Embryonic facial prominence (tissue), 1 donor: ENCODE results near the gene CKAP2L.

ENCODE experiments used
- DNase-seq: peaks from one replicate; pipeline ENCODE4 v3.0.0-alpha.2; 2016; ENCODE audit errors: extremely low spot score

Gene CKAP2L

GRCh38 chr2:112764071-112765044, at the start of gene CKAP2L:
Gene CKAP2L, minus strand, starts transcription at chr2:112764609. Its CDS starts 11 bp downstream, at chr2:112764598.
- peak; percentile 94 for DNase-seq

- no peak for DNase-seq
Measured at GRCh38 chr2:112813280-112813966, 49.0 kb upstream of the CKAP2L start.

GRCh38 chr2:112812318-112813267, 48.2 kb upstream of the CKAP2L start:
- DNase-seq = no peak

GRCh38 chr2:112811841-112812306, 47.5 kb upstream of the CKAP2L start:
- no peak for DNase-seq

- no peak for DNase-seq
Measured at GRCh38 chr2:112811276-112811831, 46.9 kb upstream of the CKAP2L start.

- no peak for DNase-seq
Measured at GRCh38 chr2:112809112-112809511, 44.7 kb upstream of the CKAP2L start.

- DNase-seq = no peak
Measured at GRCh38 chr2:112807233-112807807, 42.9 kb upstream of the CKAP2L start.

GRCh38 chr2:112805542-112805941, 41.1 kb upstream of the CKAP2L start:
- DNase-seq = no peak

- DNase-seq = no peak
Measured at GRCh38 chr2:112803691-112804521, 39.5 kb upstream of the CKAP2L start.

GRCh38 chr2:112800881-112801583, 36.6 kb upstream of the CKAP2L start:
- no peak for DNase-seq

- no peak for DNase-seq
Measured at GRCh38 chr2:112798979-112799975, 34.9 kb upstream of the CKAP2L start.

- DNase-seq = no peak
Measured at GRCh38 chr2:112796486-112796885, 32.1 kb upstream of the CKAP2L start.

GRCh38 chr2:112795774-112796173, 31.4 kb upstream of the CKAP2L start:
- no peak for DNase-seq

GRCh38 chr2:112794841-112795240, 30.4 kb upstream of the CKAP2L start:
- no peak for DNase-seq

- DNase-seq = no peak
Measured at GRCh38 chr2:112794131-112794733, 29.8 kb upstream of the CKAP2L start.

- DNase-seq = no peak
Measured at GRCh38 chr2:112793449-112793978, 29.1 kb upstream of the CKAP2L start.

GRCh38 chr2:112792419-112792818, 28.0 kb upstream of the CKAP2L start:
- no peak for DNase-seq
